CD14-positive monocyte (primary cell): ENCODE measurements around the gene ALKBH4. TPM values are rescaled to one million over a fixed set of nuclear protein-coding genes. Genes with fewer than 3 reads are reported as not detected.

Experiments used
- DNase-seq, 3 donors: peaks; one replicate each; pipeline ENCODE4 v3.0.0-alpha.2; 2011 to 2022
- H2AFZ ChIP-seq: 2 replicates; pipeline ENCODE4 v1.6.0; 2012; ENCODE audit warnings: mild to moderate bottlenecking, low read depth, low read length, inconsistent platforms; ENCODE audit not compliant: insufficient read depth, poor library complexity, severe bottlenecking
- H3K27ac ChIP-seq, 2 donors: 1 replicate in 1 of 2; 2 replicates in 1 of 2; pipeline ENCODE4 v1.5.1; 2012 to 2013; ENCODE audit warnings: low read length in 2 of 2, control low read depth in 1 of 2, inconsistent platforms in 1 of 2, low read depth in 1 of 2, mild to moderate bottlenecking in 1 of 2
- H3K27me3 ChIP-seq, 2 donors: one replicate each; pipeline versions ENCODE4 v1.6.0 to v1.6.1; 2011 to 2013; ENCODE audit warnings: low read length in 2 of 2; ENCODE audit not compliant: control insufficient read depth in 2 of 2, insufficient read depth in 2 of 2
- H3K36me3 ChIP-seq, 2 donors: replicated peaks in 1 of 2; 1 replicate in 1 of 2; 2 replicates in 1 of 2; pipeline versions ENCODE4 v1.5.1 to v1.6.1; 2012 to 2013; ENCODE audit warnings: low read length in 2 of 2, control low read depth in 1 of 2, inconsistent platforms in 1 of 2, mild to moderate bottlenecking in 1 of 2; ENCODE audit not compliant: insufficient read depth in 2 of 2, control insufficient read depth in 1 of 2
- H3K4me1 ChIP-seq, 2 donors: 1 replicate in 1 of 2; 2 replicates in 1 of 2; pipeline versions ENCODE4 v1.5.1 to v1.6.1; 2012 to 2013; ENCODE audit warnings: low read length in 2 of 2, control low read depth in 1 of 2, inconsistent platforms in 1 of 2, mild to moderate bottlenecking in 1 of 2, moderate library complexity in 1 of 2; ENCODE audit not compliant: insufficient read depth in 2 of 2, control insufficient read depth in 1 of 2
- H3K4me2 ChIP-seq: replicated peaks from 2 replicates; pipeline ENCODE3; 2012; ENCODE audit warnings: low read length, moderate library complexity, mild to moderate bottlenecking; ENCODE audit not compliant: poor library complexity, severe bottlenecking; ENCODE audit errors: extremely low read depth
- H3K4me3 ChIP-seq, 3 experiments: fragments of 200-600 bp in 1 of 3; sonication (generic) in 1 of 3; replicated peaks in 1 of 3; 1 replicate in 2 of 3; 2 replicates in 1 of 3; pipeline ENCODE4 v1.5.1; 2011 to 2013; ENCODE audit warnings: low read length in 3 of 3, mild to moderate bottlenecking in 3 of 3, control low read depth in 2 of 3, low read depth in 2 of 3, inconsistent platforms in 1 of 3, moderate library complexity in 1 of 3
- H3K79me2 ChIP-seq: 2 replicates; pipeline ENCODE4 v1.6.0; 2012; ENCODE audit warnings: mild to moderate bottlenecking, control low read depth, inconsistent platforms, low read length, moderate library complexity; ENCODE audit not compliant: insufficient read depth
- H3K9ac ChIP-seq: 2 replicates; pipeline ENCODE4 v1.6.0; 2017; ENCODE audit warnings: low read length, mild to moderate bottlenecking; ENCODE audit not compliant: insufficient read depth, poor library complexity, severe bottlenecking
- H3K9me3 ChIP-seq, 2 donors: replicated peaks in 1 of 2; 1 replicate in 1 of 2; 2 replicates in 1 of 2; pipeline versions ENCODE4 v1.5.1 to v1.6.1; 2012 to 2013; ENCODE audit warnings: low read length in 2 of 2, control low read depth in 1 of 2; ENCODE audit not compliant: control insufficient read depth in 1 of 2, insufficient read depth in 1 of 2
- H4K20me1 ChIP-seq: 2 replicates; pipeline ENCODE4 v1.6.0; 2012; ENCODE audit warnings: mild to moderate bottlenecking, low read length, control low read depth, moderate library complexity; ENCODE audit not compliant: insufficient read depth
- H3K27ac Mint-ChIP-seq, 7 donors: one replicate each; pipeline ENCODE4 v1.8.0; 2020; ENCODE audit warnings: mild to moderate bottlenecking in 7 of 7, mixed read lengths in 7 of 7, moderate library complexity in 6 of 7, inconsistent platforms in 2 of 7
- H3K27me3 Mint-ChIP-seq, 3 donors: one replicate each; pipeline ENCODE4 v1.8.0; 2021 to 2022; ENCODE audit warnings: low read depth in 3 of 3, mild to moderate bottlenecking in 3 of 3, mixed read lengths in 3 of 3, moderate library complexity in 3 of 3, inconsistent platforms in 1 of 3
- H3K36me3 Mint-ChIP-seq, 2 donors: one replicate each; pipeline ENCODE4 v1.8.0; 2020; ENCODE audit warnings: mixed read lengths in 2 of 2, inconsistent platforms in 1 of 2, mild to moderate bottlenecking in 1 of 2
- H3K4me1 Mint-ChIP-seq: one replicate; pipeline ENCODE4 v1.8.0; 2020; ENCODE audit warnings: mild to moderate bottlenecking, mixed read lengths
- H3K4me3 Mint-ChIP-seq, 2 donors: one replicate each; pipeline ENCODE4 v1.8.0; 2020; ENCODE audit warnings: mild to moderate bottlenecking in 2 of 2, mixed read lengths in 2 of 2, moderate library complexity in 1 of 2
- H3K9me3 Mint-ChIP-seq, 7 donors: one replicate each; pipeline ENCODE4 v1.8.0; 2020 to 2022; ENCODE audit warnings: mixed read lengths in 7 of 7, mild to moderate bottlenecking in 6 of 7, moderate library complexity in 6 of 7, inconsistent platforms in 2 of 7
- WGBS: methylation state at CpG from one replicate; pipeline ENCODE4 v1.1.5; 2013; ENCODE audit warnings: missing lambda C conversion rate; ENCODE audit not compliant: insufficient coverage; 5-methylcytosine and 5-hydroxymethylcytosine counted together
- intact Hi-C, 2 donors: fragments of 100-400 bp; cut with micrococcal nuclease; formaldehyde crosslinking; loops; one replicate each; pipeline versions ENCODE4 v1.15.0 to v1.15.1; 2023
- polyA plus RNA-seq, 3 donors: library from polyadenylated mRNA; depleted of rRNA in 1 of 3; unstranded in 2 of 3; stranded (reverse) in 1 of 3; fragments of 300-500 nt in 2 of 3; fragments of >200 nt in 1 of 3; fragmentation: Illumina TruSeq in 2 of 3; gene quantifications; 1 replicate in 2 of 3; 2 replicates in 1 of 3; pipeline ENCODE4 v1.2.3, GENCODE V29; 2012 to 2021
- TF ChIP-seq, protein P1 (sequence below): fragments of 200-600 bp; IDR thresholded peaks from one replicate; pipeline ENCODE4 v1.8.0; 2022; ENCODE audit warnings: antibody characterized with exemption, mild to moderate bottlenecking

ALKBH4 gene
- polyA plus RNA-seq, 3 donors: 2.9 to 11.8 (median 9.7) TPM

DNA sequence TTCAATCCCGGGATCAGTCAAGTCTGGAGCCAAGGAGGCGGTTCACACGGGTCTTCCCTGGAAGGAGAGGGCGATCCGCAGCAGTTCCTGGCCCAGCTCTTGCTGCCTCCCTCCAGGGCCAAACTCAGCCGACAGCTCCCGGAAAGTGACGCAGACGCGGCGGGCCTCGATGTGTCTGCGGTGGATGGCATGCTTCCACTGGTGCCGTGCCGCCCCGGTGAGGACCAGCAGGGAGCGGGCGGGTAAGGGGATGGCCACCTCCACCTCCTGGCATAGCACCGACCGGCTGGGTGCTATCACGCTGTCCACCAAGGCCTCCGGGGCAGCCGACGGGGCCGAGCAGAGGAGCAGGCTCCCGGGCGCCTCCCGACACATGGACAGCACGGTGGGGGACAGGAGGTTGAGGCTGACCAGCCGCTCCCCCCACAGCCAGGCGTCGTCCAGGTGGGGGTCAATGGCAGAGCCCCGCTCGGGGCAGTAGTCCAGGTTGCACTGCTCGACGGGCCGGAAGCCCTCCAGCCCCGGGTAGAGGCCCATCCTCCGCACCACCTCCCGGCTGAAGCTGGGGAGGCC, 7.2 kb downstream of the ALKBH4 start:
- no peak overlapping the region for H3K4me3 Mint-ChIP-seq
- H3K9me3 Mint-ChIP-seq: no peaks in the 10 kb centered on the region
- intact Hi-C loops: loop anchor here in 1 of 2 donors (10.0 kb wide), 1 partner anchor 173 kb away; the partner anchor contains the start of gene SH2B2
- peaks cover 33 to 44% of the 10 kb centered on the region in 2 donors for H3K36me3 ChIP-seq
- no peak overlapping the region for H2AFZ ChIP-seq
- H4K20me1 ChIP-seq: no peaks in the 10 kb centered on the region
- 95% methylated on average over 27 of the region's 40 CpGs for WGBS
- H3K36me3 Mint-ChIP-seq: peaks cover 26 to 58% of the 10 kb centered on the region in 2 donors
- no peak overlapping the region for H3K4me2 ChIP-seq
- H3K27me3 Mint-ChIP-seq: no peaks in the 10 kb centered on the region
- peaks cover 7% of the 10 kb centered on the region for H3K79me2 ChIP-seq
- H3K4me1 ChIP-seq: no peaks in the 10 kb centered on the region
- H3K9ac ChIP-seq: no peak overlapping the region
- DNase-seq: no peak
- no peak overlapping the region for H3K4me3 ChIP-seq
- peaks cover under 1% of the 10 kb centered on the region for H3K4me1 Mint-ChIP-seq
- H3K27ac Mint-ChIP-seq: no peak overlapping the region
- H3K9me3 ChIP-seq: no peaks in the 10 kb centered on the region
- TF ChIP-seq, protein P1, sequence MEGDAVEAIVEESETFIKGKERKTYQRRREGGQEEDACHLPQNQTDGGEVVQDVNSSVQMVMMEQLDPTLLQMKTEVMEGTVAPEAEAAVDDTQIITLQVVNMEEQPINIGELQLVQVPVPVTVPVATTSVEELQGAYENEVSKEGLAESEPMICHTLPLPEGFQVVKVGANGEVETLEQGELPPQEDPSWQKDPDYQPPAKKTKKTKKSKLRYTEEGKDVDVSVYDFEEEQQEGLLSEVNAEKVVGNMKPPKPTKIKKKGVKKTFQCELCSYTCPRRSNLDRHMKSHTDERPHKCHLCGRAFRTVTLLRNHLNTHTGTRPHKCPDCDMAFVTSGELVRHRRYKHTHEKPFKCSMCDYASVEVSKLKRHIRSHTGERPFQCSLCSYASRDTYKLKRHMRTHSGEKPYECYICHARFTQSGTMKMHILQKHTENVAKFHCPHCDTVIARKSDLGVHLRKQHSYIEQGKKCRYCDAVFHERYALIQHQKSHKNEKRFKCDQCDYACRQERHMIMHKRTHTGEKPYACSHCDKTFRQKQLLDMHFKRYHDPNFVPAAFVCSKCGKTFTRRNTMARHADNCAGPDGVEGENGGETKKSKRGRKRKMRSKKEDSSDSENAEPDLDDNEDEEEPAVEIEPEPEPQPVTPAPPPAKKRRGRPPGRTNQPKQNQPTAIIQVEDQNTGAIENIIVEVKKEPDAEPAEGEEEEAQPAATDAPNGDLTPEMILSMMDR: no peak
- H3K27ac ChIP-seq: no peak overlapping the region
- no peaks in the 10 kb centered on the region for H3K27me3 ChIP-seq

DNA sequence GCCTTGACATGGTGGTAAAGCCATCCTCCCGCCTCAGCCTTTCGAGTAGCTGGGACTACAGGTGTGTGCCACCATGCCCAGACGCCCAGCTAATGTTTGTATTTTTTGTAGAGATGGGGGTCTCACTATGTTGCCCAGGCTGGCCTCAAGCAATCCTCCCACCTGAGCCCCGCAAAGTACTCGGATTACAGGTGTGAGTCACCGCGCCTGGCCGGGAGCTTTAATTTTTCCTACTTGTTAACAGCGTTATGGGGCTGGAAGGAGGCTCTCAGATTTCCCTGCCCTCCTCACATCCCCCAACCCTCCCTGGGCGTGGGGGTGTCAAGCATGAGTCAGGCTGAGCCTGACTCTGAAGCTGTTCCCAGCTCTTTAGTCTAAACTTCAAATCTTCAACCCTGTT, 8.3 kb downstream of the ALKBH4 start:
- no peak for DNase-seq
- no peaks in the 10 kb centered on the region for H3K27me3 Mint-ChIP-seq
- no peaks in the 10 kb centered on the region for H3K9me3 ChIP-seq
- no peak overlapping the region for H3K27ac ChIP-seq
- H3K27me3 ChIP-seq: no peaks in the 10 kb centered on the region
- H3K4me3 ChIP-seq: no peak overlapping the region
- no peaks in the 10 kb centered on the region for H3K9me3 Mint-ChIP-seq
- TF ChIP-seq, protein P1: no peak
- intact Hi-C loops: loop anchor here in 1 of 2 donors (10.0 kb wide), 1 partner anchor 172 kb away; the partner anchor contains the start of gene SH2B2
- H3K36me3 Mint-ChIP-seq: peaks cover 26 to 51% of the 10 kb centered on the region in 2 donors
- no peaks in the 10 kb centered on the region for H4K20me1 ChIP-seq
- H2AFZ ChIP-seq: no peak overlapping the region
- H3K9ac ChIP-seq: no peak overlapping the region
- H3K79me2 ChIP-seq: no peaks in the 10 kb centered on the region
- H3K36me3 ChIP-seq: peaks cover 33 to 44% of the 10 kb centered on the region in 2 donors
- H3K4me3 Mint-ChIP-seq: no peak overlapping the region
- 100% methylated on average over 2 of the region's 10 CpGs for WGBS
- H3K27ac Mint-ChIP-seq: peak overlapping the region in 1 of 7 donors; percentile 44
- H3K4me2 ChIP-seq: no peak overlapping the region
- no peaks in the 10 kb centered on the region for H3K4me1 Mint-ChIP-seq
- no peaks in the 10 kb centered on the region for H3K4me1 ChIP-seq
